ENCODE data around the gene PIK3C2G. TPM values are rescaled to one million over a fixed set of nuclear protein-coding genes. Genes with fewer than 3 reads are reported as not detected.

PIK3C2G gene
- polyA plus RNA-seq, 1 of the 3 experiments (the other 2 are of a cell fraction), result 0.02 TPM

DNA sequence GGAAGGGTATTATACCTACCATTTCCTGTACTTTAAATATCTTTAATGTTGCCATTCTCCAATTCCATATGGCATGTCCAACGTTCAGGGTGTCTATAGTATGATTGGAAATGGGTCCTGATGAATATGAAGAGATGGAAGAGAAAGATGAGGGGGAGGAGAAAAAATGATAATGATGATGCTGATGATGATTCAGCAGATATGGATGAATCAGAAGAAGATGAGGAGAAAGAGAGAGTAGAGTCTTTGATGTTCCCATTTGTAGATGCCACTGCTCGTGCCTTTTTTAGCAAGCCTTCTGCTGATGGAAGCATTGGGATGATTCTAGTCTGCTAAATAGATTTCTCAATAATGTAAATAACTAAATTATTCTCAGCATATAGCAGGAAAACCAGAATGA lies 163.5 kb downstream of the PIK3C2G start:
- CTCF ChIA-PET, result no interaction called here
- Histone ChIP-seq H3K4me1 (ENCODE audit: control insufficient read depth in 1 of 2, insufficient read depth in 2 of 2, low read depth in 1 of 2, low read length in 1 of 2) (no peaks in the 10 kb centered on the region), H3K4me2 (no peak overlapping the region), H3F3A (replicated peaks; ENCODE audit: insufficient read depth) (no peaks in the 10 kb centered on the region), H3K9me2 (no peaks in the 10 kb centered on the region), H3K79me2 (ENCODE audit: insufficient read depth) (no peaks in the 10 kb centered on the region), H3K9me3 (no peaks in the 10 kb centered on the region), H3K9ac (no peak overlapping the region), H3K27me3 (ENCODE audit: insufficient read depth) (no peaks in the 10 kb centered on the region), H4K20me1 (ENCODE audit: insufficient read depth) (no peaks in the 10 kb centered on the region), H3K36me3 (replicated peaks in 1 of 2; ENCODE audit: control insufficient read depth in 1 of 2, insufficient read depth in 2 of 2, low read length in 1 of 2) (no peaks in the 10 kb centered on the region), H2AFZ (ENCODE audit: low read depth) (no peak overlapping the region), H3K27ac (ENCODE audit: low read depth in 2 of 2, low read length in 1 of 2) (no peak overlapping the region), H3K4me3 (ENCODE audit: low read depth in 2 of 2, low read length in 1 of 2) (no peak overlapping the region)
- POLR2A ChIA-PET, result no interaction called here
- DNase-seq, result no peak
- TF ChIP-seq, protein P1, sequence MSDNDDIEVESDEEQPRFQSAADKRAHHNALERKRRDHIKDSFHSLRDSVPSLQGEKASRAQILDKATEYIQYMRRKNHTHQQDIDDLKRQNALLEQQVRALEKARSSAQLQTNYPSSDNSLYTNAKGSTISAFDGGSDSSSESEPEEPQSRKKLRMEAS (IDR thresholded peaks at IDR 0.05; ENCODE audit: low read depth), result no peak
- TF ChIP-seq, protein P2, sequence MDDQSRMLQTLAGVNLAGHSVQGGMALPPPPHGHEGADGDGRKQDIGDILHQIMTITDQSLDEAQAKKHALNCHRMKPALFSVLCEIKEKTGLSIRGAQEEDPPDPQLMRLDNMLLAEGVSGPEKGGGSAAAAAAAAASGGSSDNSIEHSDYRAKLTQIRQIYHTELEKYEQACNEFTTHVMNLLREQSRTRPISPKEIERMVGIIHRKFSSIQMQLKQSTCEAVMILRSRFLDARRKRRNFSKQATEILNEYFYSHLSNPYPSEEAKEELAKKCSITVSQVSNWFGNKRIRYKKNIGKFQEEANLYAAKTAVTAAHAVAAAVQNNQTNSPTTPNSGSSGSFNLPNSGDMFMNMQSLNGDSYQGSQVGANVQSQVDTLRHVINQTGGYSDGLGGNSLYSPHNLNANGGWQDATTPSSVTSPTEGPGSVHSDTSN (IDR thresholded peaks at IDR 0.05), result no peak
- TF ChIP-seq NRF1 (IDR thresholded peaks at IDR 0.05; ENCODE audit: low read depth, low read length) (no peak), GATA2 (CRISPR knock-in tag; IDR thresholded peaks at IDR 0.05) (no peak), TEAD4 (IDR thresholded peaks at IDR 0.05; ENCODE audit: borderline replicate concordance, insufficient read depth) (no peak), CHD2 (IDR thresholded peaks at IDR 0.05; ENCODE audit: low read length, partially characterized antibody) (no peak), RCOR1 (IDR thresholded peaks at IDR 0.05; ENCODE audit: low read length) (no peak)
- WGBS (ENCODE audit: low lambda C conversion rate), result 27% methylated on average over 2 of the region's 2 CpGs

DNA sequence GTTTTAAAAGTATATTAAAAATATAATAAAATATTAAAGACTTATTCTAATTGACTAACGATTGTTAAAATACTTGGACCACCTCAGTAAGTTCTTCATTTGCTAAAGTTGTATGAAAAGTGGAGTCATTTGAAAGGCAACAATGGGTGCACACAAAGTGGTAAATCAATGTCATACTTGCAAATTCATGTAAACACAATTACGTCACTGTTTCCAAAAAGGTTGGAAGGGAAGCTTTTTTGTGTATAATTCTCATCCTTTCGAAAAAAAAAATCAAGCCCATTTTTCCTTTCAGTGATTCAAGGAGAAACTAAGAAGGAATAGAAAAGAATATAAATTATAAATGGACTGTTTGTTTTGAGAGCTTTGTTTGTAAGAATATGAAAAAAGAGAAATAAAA lies 166.2 kb downstream of the PIK3C2G start:
- H4K20me1 ChIP-seq (ENCODE audit: insufficient read depth), result no peaks in the 10 kb centered on the region
- WGBS (ENCODE audit: low lambda C conversion rate), result 46% methylated on average over 3 of the region's 3 CpGs
- no peaks in the 10 kb centered on the region for H3K27me3 ChIP-seq (ENCODE audit: insufficient read depth)
- H3K4me2 ChIP-seq, result no peak overlapping the region
- TF ChIP-seq RFX5 (IDR thresholded peaks at IDR 0.05; ENCODE audit: low read length), result no peak
- TF ChIP-seq, protein P3, sequence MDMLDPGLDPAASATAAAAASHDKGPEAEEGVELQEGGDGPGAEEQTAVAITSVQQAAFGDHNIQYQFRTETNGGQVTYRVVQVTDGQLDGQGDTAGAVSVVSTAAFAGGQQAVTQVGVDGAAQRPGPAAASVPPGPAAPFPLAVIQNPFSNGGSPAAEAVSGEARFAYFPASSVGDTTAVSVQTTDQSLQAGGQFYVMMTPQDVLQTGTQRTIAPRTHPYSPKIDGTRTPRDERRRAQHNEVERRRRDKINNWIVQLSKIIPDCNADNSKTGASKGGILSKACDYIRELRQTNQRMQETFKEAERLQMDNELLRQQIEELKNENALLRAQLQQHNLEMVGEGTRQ (IDR thresholded peaks at IDR 0.05; ENCODE audit: borderline replicate concordance, low read depth, low read length), result no peak
- TF ChIP-seq, protein P4, sequence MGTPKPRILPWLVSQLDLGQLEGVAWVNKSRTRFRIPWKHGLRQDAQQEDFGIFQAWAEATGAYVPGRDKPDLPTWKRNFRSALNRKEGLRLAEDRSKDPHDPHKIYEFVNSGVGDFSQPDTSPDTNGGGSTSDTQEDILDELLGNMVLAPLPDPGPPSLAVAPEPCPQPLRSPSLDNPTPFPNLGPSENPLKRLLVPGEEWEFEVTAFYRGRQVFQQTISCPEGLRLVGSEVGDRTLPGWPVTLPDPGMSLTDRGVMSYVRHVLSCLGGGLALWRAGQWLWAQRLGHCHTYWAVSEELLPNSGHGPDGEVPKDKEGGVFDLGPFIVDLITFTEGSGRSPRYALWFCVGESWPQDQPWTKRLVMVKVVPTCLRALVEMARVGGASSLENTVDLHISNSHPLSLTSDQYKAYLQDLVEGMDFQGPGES (IDR thresholded peaks at IDR 0.05; ENCODE audit: low read depth, low read length), result no peak
- no peak for TF ChIP-seq CHD2 (IDR thresholded peaks at IDR 0.05; ENCODE audit: low read length, partially characterized antibody)
- TF ChIP-seq, protein P1 (IDR thresholded peaks at IDR 0.05; ENCODE audit: low read depth), result no peak
- no peak for TF ChIP-seq MXI1 (IDR thresholded peaks at IDR 0.05; ENCODE audit: low read depth, low read length)
- no peak for TF ChIP-seq FOXJ3 (CRISPR knock-in tag; IDR thresholded peaks at IDR 0.05)
- TF ChIP-seq RCOR1 (IDR thresholded peaks at IDR 0.05; ENCODE audit: low read length), result no peak
- H3K9me3 ChIP-seq, result no peaks in the 10 kb centered on the region
- no peaks in the 10 kb centered on the region for H3K79me2 ChIP-seq (ENCODE audit: insufficient read depth)
- no peak overlapping the region for H2AFZ ChIP-seq (ENCODE audit: low read depth)
- no peak overlapping the region for H3K27ac ChIP-seq (ENCODE audit: low read depth in 2 of 2, low read length in 1 of 2)
- DNase-seq, result no peak
- H3K9me2 ChIP-seq, result no peaks in the 10 kb centered on the region
- H3F3A ChIP-seq (replicated peaks; ENCODE audit: insufficient read depth), result no peaks in the 10 kb centered on the region
- CTCF ChIA-PET, result interaction anchor here (0.9 kb wide), 1 partner anchor 759 kb away, joined by 3 read pairs; no protein-coding TSS in a partner anchor
- H3K4me3 ChIP-seq (ENCODE audit: low read depth in 2 of 2, low read length in 1 of 2), result no peak overlapping the region
- H3K4me1 ChIP-seq (ENCODE audit: control insufficient read depth in 1 of 2, insufficient read depth in 2 of 2, low read depth in 1 of 2, low read length in 1 of 2), result no peaks in the 10 kb centered on the region
- H3K9ac ChIP-seq, result no peak overlapping the region
- no peaks in the 10 kb centered on the region for H3K36me3 ChIP-seq (replicated peaks in 1 of 2; ENCODE audit: control insufficient read depth in 1 of 2, insufficient read depth in 2 of 2, low read length in 1 of 2)
- POLR2A ChIA-PET, result no interaction called here

Data from SK-N-SH (cell line).